Heart right ventricle (tissue), 16 donors: Measurements from ENCODE around the gene ALDH3B2. TPM values are rescaled to one million over a fixed set of nuclear protein-coding genes. Genes with fewer than 3 reads are reported as not detected.
"Not testable (repeated sequence)": the region's sequence is repeated elsewhere in the genome, so short reads cannot be mapped to it uniquely, and the experiment has no call there.

Source experiments
- ATAC-seq, 8 donors: fragments of 200-7000 bp; cut with Tn5 transposase; one replicate each; pipeline ENCODE4 v1.9.1; 2020; ENCODE audit warnings: mild to moderate bottlenecking in 8 of 8, moderate library complexity in 8 of 8, moderate number of reproducible peaks in 1 of 8
- DNase-seq, 2 donors: peaks; one replicate each; pipeline ENCODE4 v3.0.0-alpha.2; 2020
- H3K27ac ChIP-seq, 10 donors: fragments of 200-600 bp; sonication (generic) in 2 of 10; one replicate each; pipeline versions ENCODE4 v1.5.0 to v1.8.0; 2020 to 2022; ENCODE audit warnings: mild to moderate bottlenecking in 3 of 10
- H3K27me3 ChIP-seq, 7 donors: fragments of 200-600 bp; one replicate each; pipeline ENCODE4 v1.8.0; 2021 to 2022; ENCODE audit warnings: mild to moderate bottlenecking in 2 of 7
- H3K36me3 ChIP-seq, 9 donors: fragments of 200-600 bp; sonication (generic) in 1 of 9; one replicate each; pipeline versions ENCODE4 v1.5.0 to v1.8.0; 2020 to 2022; ENCODE audit warnings: mild to moderate bottlenecking in 2 of 9
- H3K4me1 ChIP-seq, 9 donors: fragments of 200-600 bp; sonication (generic) in 1 of 9; one replicate each; pipeline versions ENCODE4 v1.5.0 to v1.8.0; 2020 to 2022; ENCODE audit warnings: mild to moderate bottlenecking in 4 of 9
- H3K4me3 ChIP-seq, 10 donors: fragments of 200-600 bp; sonication (generic) in 2 of 10; one replicate each; pipeline versions ENCODE4 v1.5.0 to v1.8.0; 2020 to 2022; ENCODE audit warnings: mild to moderate bottlenecking in 7 of 10, moderate library complexity in 2 of 10
- H3K9me3 ChIP-seq, 11 donors: fragments of 200-600 bp in 10 of 11; sonication (generic) in 2 of 11; one replicate each; pipeline versions ENCODE4 v1.5.0 to v1.8.0; 2013 to 2022; ENCODE audit warnings: mild to moderate bottlenecking in 2 of 11, control low read depth in 1 of 11, moderate library complexity in 1 of 11
- WGBS, 2 donors: extraction: QIAGEN DNeasy Blood & Tissue Kit; methylation state at CpG; one replicate each; pipeline ENCODE4 v1.1.7; 2013; ENCODE audit warnings: inconsistent platforms in 1 of 2; 5-methylcytosine and 5-hydroxymethylcytosine counted together
- intact Hi-C, 10 donors: fragments of 100-400 bp; cut with DNase I; formaldehyde crosslinking; loops; one replicate each; pipeline versions ENCODE4 v1.11.1 to v1.14.2; 2022
- long read RNA-seq, 3 donors: library from polyadenylated mRNA; unstranded; transcript quantifications; one replicate each; pipeline ENCODE4 v2.0.0, GENCODE V29; 2020 to 2021
- polyA plus RNA-seq, 2 donors: library from polyadenylated mRNA; stranded (reverse); fragments of 200-250 nt; gene quantifications; one replicate each; pipeline ENCODE4 v1.2.3, GENCODE V29; 2013
- total RNA-seq, 10 donors: library from RNA; stranded (reverse); fragmentation: NEBNext Ultra II Directional in 3 of 10; extraction: Animal tissue kit (Norgen Biotek cat#: 25700) in 3 of 10; gene quantifications; one replicate each; pipeline versions ENCODE4 v1.2.1 to v1.2.4, GENCODE V29; 2021 to 2023
- TF ChIP-seq, protein P1 (sequence below), 9 donors: fragments of 200-600 bp; sonication (generic) in 2 of 9; IDR thresholded peaks; one replicate each; pipeline versions ENCODE4 v1.5.0 to v1.8.0; 2021 to 2022; ENCODE audit warnings: antibody characterized with exemption in 9 of 9, mild to moderate bottlenecking in 5 of 9, moderate library complexity in 1 of 9
- donor health status: Arrhythmogenic right ventricular cardiomyopathy.
- donor health status: ischemic (EF 13 %, LVEDD 7.1; RV severe dilation, severe dysfunction).
- donor health status: healthy with polysubstance abuse.
- donor health status: DM: no; HTN: yes; CAD: no.
- donor health status: DM: no; HTN: no; CAD: no.
- donor health status: ischemic (EF 25% LVEDD 6.9; RV normal size, moderate dysfunction).
- donor health status: ischemic (EF 25% LVEDD 5.7; RV mildly dilated, moderate dysfunction).
- donor health status: healthy.
- donor health status: DM: yes; HTN: yes; CAD: no.
- donor health status: Ischemic cardiomyopathy.
- donor health status: ischemic (EF 35%, LVEDD 5.7; RV mildly dilated, moderate dysfunction).
- donor health status: nonischemic (EF 11% LVEDD 7.7; RV severe dilation, severe dysfunction).
- donor health status: DM: yes; HTN: yes; CAD: no.
- donor health status: PGD.
- donor health status: ischemic (EF 29% LVEDD 5.4; RV normal size, mild dysfunction).
- donor health status: nonischemic (EF 23%, LVEDD 6.1; RV moderate dilation, normal function).

ALDH3B2 gene, protein sequence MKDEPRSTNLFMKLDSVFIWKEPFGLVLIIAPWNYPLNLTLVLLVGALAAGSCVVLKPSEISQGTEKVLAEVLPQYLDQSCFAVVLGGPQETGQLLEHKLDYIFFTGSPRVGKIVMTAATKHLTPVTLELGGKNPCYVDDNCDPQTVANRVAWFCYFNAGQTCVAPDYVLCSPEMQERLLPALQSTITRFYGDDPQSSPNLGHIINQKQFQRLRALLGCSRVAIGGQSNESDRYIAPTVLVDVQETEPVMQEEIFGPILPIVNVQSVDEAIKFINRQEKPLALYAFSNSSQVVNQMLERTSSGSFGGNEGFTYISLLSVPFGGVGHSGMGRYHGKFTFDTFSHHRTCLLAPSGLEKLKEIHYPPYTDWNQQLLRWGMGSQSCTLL
- total RNA-seq, result not detected
- under 1 TPM in 1 of 2 donors, not detected in 1; 0.03 TPM for polyA plus RNA-seq
- long read RNA-seq, donor 1, result 0 reads
- long read RNA-seq, donor 2, result 0 reads
- long read RNA-seq, donor 3, result 0 reads

DNA sequence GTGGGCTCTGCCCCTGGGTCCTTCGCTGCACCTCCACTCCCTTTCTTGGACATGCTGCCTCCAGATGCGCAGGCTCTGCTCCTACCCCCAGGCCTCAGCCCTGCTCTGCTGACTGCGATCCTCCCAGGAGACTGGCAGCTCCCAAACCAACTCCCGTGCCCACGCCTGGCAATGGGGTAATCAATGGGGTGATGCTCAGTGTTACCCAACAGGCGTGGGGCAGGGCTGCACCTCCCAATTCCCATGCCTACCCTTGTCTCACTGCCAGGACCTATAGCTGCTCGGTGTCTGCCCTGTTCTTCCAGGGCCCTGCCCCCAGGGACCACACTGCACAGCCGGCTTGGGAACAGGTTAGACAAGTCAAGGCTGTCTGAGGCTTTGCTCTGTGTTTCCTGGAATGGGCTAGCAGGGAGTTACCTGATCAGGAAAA is at the start of gene ALDH3B2:
Gene ALDH3B2, minus strand, starts transcription at position 182 of the 430 bp plus-strand sequence. CDS start 7,688 bp downstream, outside the sequence.
- intact Hi-C loops, result no loop called here
- ATAC-seq (peak in 1 of 8 donors; percentile 69), DNase-seq (no peak)
- WGBS, 2 donors, result 79 to 82% methylated on average over 8 of the region's 8 CpGs
- no peak within 1 kb of the TSS for H3K27ac ChIP-seq
- no peaks in the 10 kb centered on the region for H3K36me3 ChIP-seq
- no peak within 1 kb of the TSS for H3K4me3 ChIP-seq
- H3K9me3 ChIP-seq, result peaks cover 0 to 14% (median 0%) of the 10 kb centered on the region in 11 donors
- no peaks in the 10 kb centered on the region for H3K4me1 ChIP-seq
- peaks cover 0 to 23% (median 13%) of the 10 kb centered on the region in 7 donors for H3K27me3 ChIP-seq
- TF ChIP-seq, protein P1, sequence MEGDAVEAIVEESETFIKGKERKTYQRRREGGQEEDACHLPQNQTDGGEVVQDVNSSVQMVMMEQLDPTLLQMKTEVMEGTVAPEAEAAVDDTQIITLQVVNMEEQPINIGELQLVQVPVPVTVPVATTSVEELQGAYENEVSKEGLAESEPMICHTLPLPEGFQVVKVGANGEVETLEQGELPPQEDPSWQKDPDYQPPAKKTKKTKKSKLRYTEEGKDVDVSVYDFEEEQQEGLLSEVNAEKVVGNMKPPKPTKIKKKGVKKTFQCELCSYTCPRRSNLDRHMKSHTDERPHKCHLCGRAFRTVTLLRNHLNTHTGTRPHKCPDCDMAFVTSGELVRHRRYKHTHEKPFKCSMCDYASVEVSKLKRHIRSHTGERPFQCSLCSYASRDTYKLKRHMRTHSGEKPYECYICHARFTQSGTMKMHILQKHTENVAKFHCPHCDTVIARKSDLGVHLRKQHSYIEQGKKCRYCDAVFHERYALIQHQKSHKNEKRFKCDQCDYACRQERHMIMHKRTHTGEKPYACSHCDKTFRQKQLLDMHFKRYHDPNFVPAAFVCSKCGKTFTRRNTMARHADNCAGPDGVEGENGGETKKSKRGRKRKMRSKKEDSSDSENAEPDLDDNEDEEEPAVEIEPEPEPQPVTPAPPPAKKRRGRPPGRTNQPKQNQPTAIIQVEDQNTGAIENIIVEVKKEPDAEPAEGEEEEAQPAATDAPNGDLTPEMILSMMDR (IDR thresholded peaks at IDR 0.05), result no peak

DNA sequence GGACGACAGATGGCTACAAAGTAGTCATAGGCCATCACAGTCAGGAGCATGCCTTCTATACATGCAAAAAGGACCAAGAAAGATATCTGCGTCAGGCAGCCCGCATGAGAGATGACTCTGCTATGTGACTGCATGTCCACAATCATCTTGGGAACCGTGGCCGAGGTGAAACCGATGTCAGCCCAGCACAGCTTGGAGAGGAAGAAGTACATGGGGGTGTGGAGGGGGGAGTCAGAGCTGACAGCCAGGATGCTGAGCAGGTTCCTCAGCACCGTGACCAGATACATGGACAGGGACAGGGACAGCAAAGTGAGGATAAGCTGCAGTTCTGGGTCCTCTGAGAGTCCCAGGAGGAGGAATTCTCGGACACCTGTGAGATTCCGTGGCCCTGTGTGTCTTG is 48.6 kb upstream of the ALDH3B2 start:
- WGBS, 2 donors, result 73 to 80% methylated on average over 9 of the region's 9 CpGs
- H3K4me3 ChIP-seq, H3K36me3 ChIP-seq, H3K27me3 ChIP-seq, H3K4me1 ChIP-seq, H3K27ac ChIP-seq, H3K9me3 ChIP-seq, ATAC-seq, DNase-seq, intact Hi-C loops: not testable (repeated sequence)

DNA sequence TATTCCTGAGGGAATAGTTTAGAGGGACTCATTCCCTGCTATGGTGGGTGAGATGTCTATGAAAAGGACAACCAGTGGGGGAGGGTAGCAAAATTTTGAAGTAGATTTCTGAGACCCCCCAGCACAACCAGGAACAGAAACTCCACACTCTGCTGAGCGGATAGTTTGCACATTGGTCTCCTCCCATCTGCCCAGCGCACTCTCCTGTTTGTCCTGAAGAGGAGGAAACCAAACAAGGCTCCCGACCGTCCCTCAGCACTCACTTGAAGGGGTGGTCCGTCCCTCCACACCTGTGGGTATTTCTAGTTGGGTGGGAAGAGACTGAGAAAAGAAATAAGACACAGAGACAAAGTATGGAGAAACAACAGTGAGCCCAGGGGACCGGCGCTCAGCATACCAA is 41.8 kb upstream of the ALDH3B2 start:
- H3K9me3 ChIP-seq, ATAC-seq, DNase-seq, H3K4me3 ChIP-seq, H3K27ac ChIP-seq, H3K4me1 ChIP-seq, H3K36me3 ChIP-seq: not testable (repeated sequence)
- H3K27me3 ChIP-seq, result peaks cover 0 to 15% (median 8%) of the 10 kb centered on the region in 7 donors
- intact Hi-C loops, result loop anchor here in 1 of 10 donors (10.0 kb wide), 1 partner anchor 361 kb away; the partner anchor contains the start of gene POLD4
- WGBS, 2 donors, result 64 to 68% methylated on average over 7 of the region's 7 CpGs

DNA sequence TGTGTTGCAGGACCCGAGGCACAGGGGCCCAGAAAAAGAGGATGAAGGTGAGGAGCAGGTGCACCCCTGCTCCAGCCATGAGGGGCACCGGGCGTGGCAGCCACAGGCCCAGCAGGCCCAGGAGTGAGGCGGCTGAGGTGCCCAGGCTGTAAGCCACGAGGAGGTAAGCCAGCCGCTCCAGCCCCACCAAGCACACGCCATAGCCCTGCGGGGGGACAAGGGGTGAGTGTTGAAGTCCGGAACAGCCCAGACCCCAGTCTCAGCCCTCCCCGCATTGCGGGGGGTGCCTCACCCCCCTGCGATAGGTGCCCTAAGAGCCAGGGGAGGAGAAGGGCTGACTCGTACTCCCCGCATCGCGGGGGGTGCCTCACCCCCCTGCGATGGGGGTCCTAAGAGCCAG is 41.4 kb upstream of the ALDH3B2 start:
- whole genome bisulfite sequencing, 2 donors, result 67 to 79% methylated on average over 17 of the region's 17 CpGs
- intact Hi-C loops, result loop anchor here in 1 of 10 donors (10.0 kb wide), 1 partner anchor 361 kb away; the partner anchor contains the start of gene POLD4
- H3K9me3 ChIP-seq, H3K4me1 ChIP-seq, ATAC-seq, H3K27ac ChIP-seq, H3K36me3 ChIP-seq, H3K4me3 ChIP-seq, DNase-seq: not testable (repeated sequence)
- peaks cover 0 to 17% (median 9%) of the 10 kb centered on the region in 7 donors for H3K27me3 ChIP-seq

DNA sequence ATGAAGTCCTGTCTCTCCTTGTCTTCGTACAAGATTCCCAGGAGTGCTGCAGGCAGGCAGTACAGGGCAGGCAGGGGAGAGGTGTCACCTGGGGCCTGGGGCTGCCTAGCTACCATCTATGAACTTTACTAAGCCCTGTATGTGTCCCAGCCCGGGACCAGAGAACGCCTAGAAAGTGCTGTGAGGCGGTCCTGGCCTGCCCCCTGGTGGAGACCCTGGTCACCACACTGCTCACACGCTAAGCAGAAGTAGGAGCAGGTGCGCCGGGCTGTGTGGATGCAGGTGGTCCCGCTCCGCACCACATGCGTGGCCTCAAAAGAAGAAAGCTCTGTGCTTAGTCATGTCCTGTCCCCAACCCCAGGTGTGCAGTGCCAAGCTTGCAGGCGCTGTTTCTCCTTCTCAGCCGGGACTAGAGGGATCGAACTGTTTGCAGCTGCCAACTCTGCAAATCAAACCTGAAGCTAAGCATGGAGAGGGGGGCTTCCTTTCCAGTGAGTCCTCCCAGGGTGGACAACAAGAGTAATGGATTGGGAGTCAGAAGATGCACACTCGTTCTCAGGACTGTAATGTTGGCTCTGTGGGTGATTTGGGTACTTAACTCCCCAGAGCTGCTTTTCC is 39.6 kb upstream of the ALDH3B2 start:
- ATAC-seq, H3K4me3 ChIP-seq, H3K27ac ChIP-seq, H3K9me3 ChIP-seq, H3K36me3 ChIP-seq, H3K4me1 ChIP-seq: not testable (repeated sequence)
- TF ChIP-seq, protein P1 (IDR thresholded peaks at IDR 0.05), result peak; percentile 12 to 51 (median 41)
- H3K27me3 ChIP-seq, result peaks cover 0 to 17% (median 9%) of the 10 kb centered on the region in 7 donors
- 13 to 16% methylated on average over 7 to 8 of the region's 14 CpGs for WGBS, 2 donors
- DNase-seq, result peak; percentile 12 to 42
- intact Hi-C loops, result loop anchor here in 1 of 10 donors (10.0 kb wide), 1 partner anchor 359 kb away; the partner anchor contains the start of gene POLD4

DNA sequence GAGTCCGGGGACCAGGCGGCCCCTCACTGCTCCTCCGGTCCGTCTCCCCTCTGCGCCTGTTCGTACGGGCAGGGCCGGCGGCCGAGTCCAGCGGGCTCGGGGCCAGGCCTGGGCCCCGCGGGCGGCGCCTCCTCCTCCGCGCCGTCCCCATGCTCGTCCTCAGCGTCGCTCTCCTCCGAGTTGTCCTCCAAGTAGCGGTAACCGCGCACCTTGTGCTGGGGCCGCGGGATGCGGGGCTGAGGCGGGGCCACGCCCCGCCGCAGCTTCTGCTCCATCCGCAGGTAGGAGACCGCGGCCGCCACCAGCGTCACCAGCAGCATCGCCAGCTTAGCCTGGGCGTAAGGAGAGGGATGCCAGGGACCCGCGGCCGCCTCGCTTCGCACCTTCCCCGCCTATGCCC is 37.3 kb upstream of the ALDH3B2 start:
- H3K27me3 ChIP-seq, result peaks cover 0 to 17% (median 9%) of the 10 kb centered on the region in 7 donors
- WGBS, 2 donors, result 10 to 19% methylated on average over 28 to 44 of the region's 46 CpGs
- not testable (repeated sequence) for ATAC-seq, H3K9me3 ChIP-seq, H3K27ac ChIP-seq, H3K4me1 ChIP-seq, H3K36me3 ChIP-seq, DNase-seq
- H3K4me3 ChIP-seq, result peak overlapping the region in 3 of 10 donors; percentile 2 to 27 (median 10)
- intact Hi-C loops, result loop anchor here in 1 of 10 donors (10.0 kb wide), 1 partner anchor 357 kb away; the partner anchor contains the start of gene POLD4

DNA sequence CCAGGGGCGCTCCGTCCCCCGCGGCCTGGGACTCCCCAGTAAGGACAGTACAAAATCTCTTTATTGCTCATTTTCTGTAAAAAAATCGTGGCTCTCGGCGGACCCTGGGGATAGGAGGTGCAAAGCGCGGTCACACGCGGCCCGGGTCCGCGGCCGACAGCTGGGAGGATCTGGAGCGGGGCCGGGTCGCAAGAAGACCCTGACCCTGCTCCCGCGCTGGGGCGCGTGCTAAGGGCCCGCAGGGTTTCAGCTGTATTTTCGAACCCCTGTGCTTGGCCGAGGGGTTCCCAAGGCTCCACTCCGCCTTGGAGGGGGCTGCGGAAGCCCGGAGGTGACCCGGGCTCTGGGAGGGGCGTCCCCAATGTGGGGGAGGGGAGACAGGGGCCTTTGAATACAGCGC is 36.8 kb upstream of the ALDH3B2 start:
- not testable (repeated sequence) for H3K27ac ChIP-seq, DNase-seq, ATAC-seq, H3K9me3 ChIP-seq, H3K4me1 ChIP-seq, H3K36me3 ChIP-seq
- intact Hi-C loops, result loop anchor here in 1 of 10 donors (10.0 kb wide), 1 partner anchor 356 kb away; the partner anchor contains the start of gene POLD4
- peaks cover 0 to 17% (median 9%) of the 10 kb centered on the region in 7 donors for H3K27me3 ChIP-seq
- 2 to 5% methylated on average over 21 to 27 of the region's 31 CpGs for WGBS, 2 donors
- H3K4me3 ChIP-seq, result peak overlapping the region in 4 of 10 donors; percentile 2 to 27 (median 17)

DNA sequence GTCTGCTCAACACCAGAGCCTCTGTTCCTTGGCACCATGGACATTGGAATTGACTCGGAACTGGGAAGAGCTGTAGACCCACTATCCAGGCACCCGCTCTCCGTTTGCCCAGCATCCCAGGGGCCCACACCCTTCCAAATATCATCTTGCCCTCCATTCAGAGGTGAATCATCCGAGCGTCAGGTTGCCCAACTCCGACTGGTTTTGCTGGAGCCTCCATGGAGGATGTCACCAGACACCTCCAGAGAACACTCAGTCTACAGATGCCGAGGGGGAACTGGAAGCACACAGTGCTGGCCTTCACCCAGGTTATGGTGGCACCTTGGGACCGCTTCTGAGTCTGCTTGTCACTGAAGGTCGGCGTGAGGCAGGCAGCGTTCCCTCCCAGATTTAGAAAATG is 35.4 kb upstream of the ALDH3B2 start:
- H3K4me1 ChIP-seq, H3K36me3 ChIP-seq, H3K9me3 ChIP-seq, ATAC-seq, H3K27ac ChIP-seq, H3K4me3 ChIP-seq, DNase-seq: not testable (repeated sequence)
- intact Hi-C loops, result loop anchor here in 1 of 10 donors (10.0 kb wide), 1 partner anchor 355 kb away; the partner anchor contains the start of gene POLD4
- H3K27me3 ChIP-seq, result peaks cover 0 to 17% (median 9%) of the 10 kb centered on the region in 7 donors
- WGBS, 2 donors, result 86 to 92% methylated on average over 11 of the region's 11 CpGs
